IPS-18c (cell line): ENCODE results near the gene GID8.

Experiments
- H3K4me3 ChIP-seq: 2 replicates; pipeline ENCODE4 v1.7.0; 2013; ENCODE audit warnings: low read depth, mild to moderate bottlenecking, low read length, moderate library complexity; ENCODE audit not compliant: insufficient read depth
- H3K9me3 ChIP-seq: one replicate; pipeline ENCODE4 v1.6.1; 2013; ENCODE audit warnings: mild to moderate bottlenecking, low read length, moderate library complexity; ENCODE audit not compliant: control insufficient read depth, insufficient read depth

GID8 gene

DNA sequence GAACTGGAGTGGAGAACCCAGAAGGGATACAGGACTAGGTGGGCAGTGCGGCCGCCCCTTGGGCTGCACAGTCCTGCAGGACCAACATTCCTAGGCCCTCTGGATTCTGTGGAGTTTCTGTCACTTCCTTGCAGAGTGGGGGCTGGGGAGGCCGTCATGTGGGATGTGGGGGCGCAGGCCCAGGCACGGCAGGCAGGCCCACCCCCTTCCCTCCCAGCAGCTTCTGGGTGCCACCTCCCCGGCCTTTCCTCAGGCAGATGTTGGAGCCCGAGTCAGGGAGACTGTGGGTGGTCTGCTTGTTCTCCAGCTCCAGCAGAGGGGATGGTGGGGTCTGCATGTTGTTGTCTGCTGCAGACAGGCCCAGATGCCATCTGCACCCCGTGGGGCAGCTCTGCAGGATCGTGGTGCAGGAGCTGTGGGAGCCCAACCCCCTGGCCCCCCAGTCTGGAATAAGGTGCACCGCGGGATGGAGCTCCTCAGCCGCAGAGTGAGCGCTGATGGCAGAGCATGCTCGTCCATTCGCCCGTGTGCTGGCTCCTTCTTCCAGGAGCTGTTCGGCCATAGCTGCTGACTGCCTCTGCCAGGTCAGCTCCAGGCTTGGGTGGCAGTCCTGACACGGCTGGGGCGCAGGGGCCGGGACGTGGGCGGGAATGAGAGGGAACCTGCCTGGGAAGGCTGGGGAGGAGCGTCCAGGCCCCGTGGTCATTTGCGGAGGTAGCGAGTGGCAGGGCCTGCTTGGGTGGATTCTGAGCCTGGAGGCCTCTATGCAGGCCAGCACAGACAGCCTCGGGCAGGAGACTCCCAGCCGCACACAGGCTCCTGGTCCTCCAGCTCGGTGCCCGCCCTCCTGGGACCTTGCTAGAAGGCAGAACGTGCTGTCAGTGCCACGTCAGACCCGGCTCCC is 32.6 kb downstream of the GID8 start:
- Histone ChIP-seq H3K4me3 (no peak overlapping the region), H3K9me3 (no peaks in the 10 kb centered on the region)

DNA sequence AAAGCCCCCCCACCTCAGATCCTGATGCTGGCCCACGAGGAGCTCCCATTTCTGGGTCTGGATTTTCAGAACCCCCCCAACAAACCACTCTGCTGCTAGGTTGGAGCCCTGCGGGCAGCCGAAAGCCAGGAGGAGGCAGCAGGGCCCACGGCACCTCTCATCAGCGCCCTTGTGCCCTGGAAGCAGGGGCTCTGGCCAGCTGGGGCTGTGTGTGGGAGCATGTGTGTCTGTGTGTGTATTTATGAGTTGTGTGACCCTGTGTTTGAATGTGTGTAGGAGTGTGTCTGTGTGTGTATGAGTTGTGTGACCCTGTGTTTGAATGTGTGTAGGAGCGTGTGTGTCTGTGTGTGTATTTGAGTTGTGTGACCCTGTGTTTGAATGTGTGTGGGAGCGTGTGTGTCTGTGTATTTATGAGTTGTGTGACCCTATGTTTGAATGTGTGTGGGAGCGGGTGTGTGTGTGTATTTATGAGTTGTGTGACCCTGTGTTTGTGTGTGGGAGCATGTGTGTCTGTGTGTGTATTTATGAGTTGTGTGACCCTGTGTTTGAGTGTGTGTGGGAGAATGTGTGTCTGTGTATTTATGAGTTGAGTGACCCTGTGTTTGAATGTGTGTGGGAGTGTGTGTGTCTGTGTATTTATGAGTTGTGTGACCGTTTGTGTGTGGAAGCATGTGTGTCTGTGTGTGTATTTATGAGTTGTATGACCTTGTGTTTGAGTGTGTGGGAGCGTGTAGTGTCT is 33.4 kb downstream of the GID8 start:
- H3K4me3 ChIP-seq = no peak overlapping the region
- H3K9me3 ChIP-seq = no peaks in the 10 kb centered on the region

DNA sequence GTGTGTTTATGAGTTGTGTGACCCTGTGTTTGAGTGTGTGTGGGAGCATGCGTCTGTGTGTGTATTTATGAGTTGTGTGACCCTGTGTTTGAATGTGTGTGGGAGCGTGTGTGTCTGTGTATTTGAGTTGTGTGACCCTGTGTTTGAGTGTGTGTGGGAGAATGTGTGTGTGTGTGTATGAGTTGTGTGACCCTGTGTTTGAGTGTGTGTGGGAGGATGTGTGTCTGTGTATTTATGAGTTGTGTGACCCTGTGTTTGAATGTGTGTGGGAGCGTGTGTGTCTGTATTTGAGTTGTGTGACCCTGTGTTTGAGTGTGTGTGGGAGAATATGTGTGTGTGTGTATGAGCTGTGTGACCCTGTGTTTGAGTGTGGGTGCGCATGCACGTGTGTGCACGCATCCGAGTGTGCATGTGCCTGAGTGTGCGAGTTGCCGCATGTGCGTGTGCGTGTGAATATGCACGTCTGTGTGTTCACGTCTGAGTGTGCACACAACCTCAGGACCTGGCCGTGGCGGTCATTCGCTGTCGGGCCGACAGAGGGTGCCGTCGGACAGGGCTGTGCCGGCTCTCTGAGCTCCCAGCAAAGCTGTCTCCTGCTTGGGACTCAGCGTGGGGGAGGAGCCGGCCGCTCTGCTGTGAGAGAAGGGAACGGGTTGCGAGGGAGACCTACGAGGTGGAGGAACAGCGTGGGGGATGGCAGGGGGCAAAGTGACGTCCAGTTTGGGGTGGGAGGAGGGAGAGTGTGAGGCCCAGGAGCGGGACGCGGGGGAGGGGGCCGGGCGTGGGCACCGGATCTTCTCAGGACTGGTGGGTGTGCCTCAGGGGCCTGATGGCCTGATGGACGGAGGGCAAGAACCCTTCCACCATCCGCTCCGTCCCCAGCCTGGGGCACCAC is 34.2 kb downstream of the GID8 start:
- Histone ChIP-seq H3K4me3 (peak overlapping the region; percentile 24), H3K9me3 (no peaks in the 10 kb centered on the region)

DNA sequence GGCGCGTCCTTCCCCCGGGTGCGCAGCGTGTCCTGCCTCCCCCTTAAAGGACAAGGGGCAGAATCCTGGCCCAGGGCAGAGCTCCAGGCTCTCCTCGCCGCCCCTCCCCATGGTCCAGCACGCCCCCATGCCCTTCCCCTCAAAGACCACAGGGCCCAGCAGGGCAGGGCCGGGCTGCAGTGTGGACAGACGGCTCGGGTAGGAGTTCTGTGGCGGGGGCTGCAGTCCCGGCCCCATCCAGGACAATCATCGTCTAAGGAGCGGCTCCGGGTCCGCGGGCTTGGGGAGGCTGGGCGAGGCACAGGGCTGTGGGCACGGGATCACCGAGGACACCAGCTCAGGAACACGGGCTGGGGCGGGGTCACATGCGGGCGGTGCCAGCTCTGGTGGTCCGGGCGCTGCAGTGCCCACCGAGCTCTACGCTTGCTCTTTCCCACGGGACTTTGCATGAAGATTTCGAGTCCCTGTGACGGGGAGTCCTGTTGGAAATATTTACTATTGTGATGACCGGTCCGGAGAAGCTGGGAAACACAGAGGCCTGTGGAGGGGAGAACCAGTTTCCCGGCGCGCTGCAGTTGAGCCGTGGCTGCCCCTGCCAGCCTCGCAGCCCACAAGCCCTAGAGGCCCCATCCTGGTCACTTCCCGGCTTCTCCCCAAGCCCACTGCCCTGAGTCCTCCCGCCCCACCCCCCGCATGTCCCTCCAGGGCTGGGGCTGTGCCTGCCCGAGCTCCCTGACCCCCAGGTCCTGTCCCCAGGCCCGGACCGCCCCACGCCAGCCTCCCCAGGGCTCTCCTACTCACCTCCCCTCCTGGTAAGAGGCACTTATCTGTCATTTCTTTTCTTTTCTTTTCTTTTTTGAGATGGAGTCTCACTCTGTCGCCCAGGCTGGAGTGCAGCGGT is 35.1 kb downstream of the GID8 start:
- Histone ChIP-seq H3K9me3 (no peaks in the 10 kb centered on the region), H3K4me3 (0 out of 2 replicates have a peak overlapping the region, but pooled peaks have one; percentile 24)

DNA sequence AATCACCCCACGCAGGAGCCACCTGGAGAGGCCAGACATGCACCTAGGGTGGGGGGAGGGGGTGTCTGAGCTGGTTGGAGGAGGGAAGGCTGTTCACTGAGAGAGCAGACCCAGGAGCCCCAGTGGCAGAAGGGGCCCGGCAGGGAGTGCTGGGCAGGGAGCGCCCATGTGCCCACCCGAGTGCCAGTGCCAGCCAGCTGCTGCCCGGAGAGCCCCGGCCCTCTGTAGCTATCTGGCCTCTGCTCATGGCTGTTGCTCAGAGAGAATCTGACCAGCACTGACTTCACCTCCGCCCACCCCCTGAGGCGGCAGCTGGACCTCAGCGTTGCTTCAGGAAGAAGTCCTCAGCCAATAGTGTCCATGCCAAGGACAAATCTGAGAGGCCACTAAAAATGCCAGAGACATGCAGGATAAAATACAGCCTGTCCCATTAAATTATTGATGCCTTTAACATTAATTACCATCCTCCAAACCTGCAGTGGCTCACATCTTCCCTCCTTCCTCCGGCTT is 37.4 kb downstream of the GID8 start:
- H3K9me3 ChIP-seq = no peaks in the 10 kb centered on the region
- no peak overlapping the region for H3K4me3 ChIP-seq

GRCh38 chr20:62975812-62976508 is 38.0 kb downstream of the GID8 start:
- H3K9me3 ChIP-seq = no peaks in the 10 kb centered on the region
- no peak overlapping the region for H3K4me3 ChIP-seq

GRCh38 chr20:62976886-62977285 is 38.9 kb downstream of the GID8 start:
- no peak overlapping the region for H3K4me3 ChIP-seq
- H3K9me3 ChIP-seq = no peaks in the 10 kb centered on the region

DNA sequence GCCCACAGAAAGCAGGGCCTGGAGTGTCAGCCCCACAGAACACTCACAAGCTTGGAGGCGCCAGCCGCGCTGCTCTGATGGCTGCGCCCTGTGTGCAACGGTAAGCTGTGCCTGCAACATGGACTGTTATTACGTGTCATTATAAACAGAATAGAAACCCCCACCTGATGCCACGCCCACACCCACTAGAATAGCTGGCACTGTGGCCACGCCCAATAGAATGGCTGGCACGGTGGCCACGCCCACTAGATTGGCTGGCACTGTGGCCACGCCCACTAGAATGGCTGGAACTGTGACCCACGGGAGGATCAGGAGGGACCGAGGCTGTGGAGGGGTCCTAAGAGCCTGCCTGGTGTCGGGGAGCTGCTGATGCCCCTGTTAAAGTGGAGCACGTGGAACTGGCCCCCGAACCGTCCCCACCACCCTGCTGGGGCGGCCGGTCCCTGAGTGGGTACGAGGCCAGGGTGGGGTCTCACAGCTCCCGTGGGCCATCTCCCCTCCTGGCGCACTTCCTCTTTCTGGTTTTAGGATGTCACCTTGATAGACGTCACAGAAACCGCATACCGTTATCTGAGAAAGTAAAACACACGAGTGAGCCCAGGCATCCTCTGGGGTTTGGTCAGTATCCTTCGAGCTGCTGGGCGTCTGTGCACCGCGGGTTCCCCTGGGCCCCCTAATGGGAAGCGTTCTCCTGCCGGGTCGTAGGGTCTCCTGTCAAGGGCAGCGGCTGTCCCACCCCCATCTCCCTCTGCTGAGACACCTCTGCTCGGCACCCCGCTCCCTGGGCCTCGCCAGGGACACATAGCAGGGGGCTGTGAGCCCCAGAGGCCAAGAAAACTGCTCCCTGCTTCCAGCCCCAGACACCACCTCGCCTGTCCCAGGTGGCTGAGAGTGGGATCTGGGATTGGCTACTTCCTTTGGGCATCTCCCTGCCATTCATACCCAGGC is 39.9 kb downstream of the GID8 start:
- no peaks in the 10 kb centered on the region for H3K9me3 ChIP-seq
- H3K4me3 ChIP-seq = no peak overlapping the region

DNA sequence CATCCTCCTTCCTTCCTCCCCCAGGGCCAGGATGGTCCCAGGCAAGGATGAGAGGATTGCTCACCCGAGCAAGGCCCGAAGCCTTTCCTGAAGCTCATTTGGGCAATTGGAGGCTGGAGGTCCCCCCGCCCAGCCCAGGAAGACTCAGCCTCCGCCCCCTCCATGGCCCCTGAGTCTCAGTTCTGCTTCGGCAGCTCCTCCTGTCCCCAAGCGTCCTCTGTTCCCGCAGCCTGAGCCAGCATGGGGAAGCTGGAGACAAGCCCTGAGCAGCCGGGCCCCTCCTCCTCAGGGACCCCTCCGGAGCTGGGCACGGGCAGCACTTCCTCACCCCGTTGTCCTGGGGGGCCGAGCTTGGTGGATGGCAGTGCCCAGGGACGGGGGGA is 40.6 kb downstream of the GID8 start:
- H3K9me3 ChIP-seq = no peaks in the 10 kb centered on the region
- H3K4me3 ChIP-seq = no peak overlapping the region

DNA sequence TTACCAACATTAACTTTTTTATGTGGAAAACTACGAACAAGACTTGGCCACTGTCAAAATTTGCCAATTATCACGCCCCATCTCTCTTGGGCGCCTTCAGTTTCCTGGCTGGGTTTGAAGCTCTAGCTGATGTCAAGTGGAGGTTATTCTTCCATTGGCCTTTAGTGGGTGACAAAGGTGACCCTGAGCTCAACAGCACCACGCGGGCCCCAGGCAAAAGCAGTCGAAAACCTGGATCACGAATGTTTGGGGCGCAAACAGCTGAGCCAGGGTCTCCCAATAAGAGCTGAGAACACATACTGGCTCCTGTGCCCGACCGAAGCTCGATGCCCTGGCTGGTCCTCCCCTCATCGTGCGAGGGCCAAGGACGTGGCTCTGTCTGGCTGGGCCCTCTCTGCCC is 41.4 kb downstream of the GID8 start:
- H3K4me3 ChIP-seq = no peak overlapping the region
- no peaks in the 10 kb centered on the region for H3K9me3 ChIP-seq

GRCh38 chr20:62979876-62980373 is 42.0 kb downstream of the GID8 start:
- no peak overlapping the region for H3K4me3 ChIP-seq

GRCh38 chr20:62980380-62980960 is 42.5 kb downstream of the GID8 start:
- Histone ChIP-seq H3K4me3 (no peak overlapping the region), H3K9me3 (no peaks in the 10 kb centered on the region)

More at GRCh38 chr20:62979876-62980373, 42.0 kb downstream of the GID8 start:
- H3K9me3 ChIP-seq = no peaks in the 10 kb centered on the region

- H3K9me3 ChIP-seq = no peaks in the 10 kb centered on the region
- H3K4me3 ChIP-seq = no peak overlapping the region
Measured at GRCh38 chr20:62980970-62981369, 43.0 kb downstream of the GID8 start.
